C4-2B (cell line): ENCODE measurements around the gene MXRA8.
"Not testable (repeated sequence)": the region's sequence is repeated elsewhere in the genome, so short reads cannot be mapped to it uniquely, and the experiment has no call there.

Source experiments
- H3K27ac ChIP-seq: fragments of 450-650 bp; 2 replicates; pipeline ENCODE4 v1.5.1; 2017
- CTCF ChIP-seq: fragments of 450-650 bp; conservative IDR thresholded peaks from 2 replicates; pipeline ENCODE4 v1.5.1; 2017; ENCODE audit warnings: mild to moderate bottlenecking
- ZFX ChIP-seq: fragments of 450-650 bp; IDR thresholded peaks from 2 replicates; pipeline ENCODE4 v1.6.1; 2017

The MXRA8 gene

GRCh38 chr1:1388078-1388472, 29.7 kb upstream of the MXRA8 start:
- TF ChIP-seq CTCF, result no peak
- TF ChIP-seq ZFX, result no peak
- no peak overlapping the region for H3K27ac ChIP-seq

DNA sequence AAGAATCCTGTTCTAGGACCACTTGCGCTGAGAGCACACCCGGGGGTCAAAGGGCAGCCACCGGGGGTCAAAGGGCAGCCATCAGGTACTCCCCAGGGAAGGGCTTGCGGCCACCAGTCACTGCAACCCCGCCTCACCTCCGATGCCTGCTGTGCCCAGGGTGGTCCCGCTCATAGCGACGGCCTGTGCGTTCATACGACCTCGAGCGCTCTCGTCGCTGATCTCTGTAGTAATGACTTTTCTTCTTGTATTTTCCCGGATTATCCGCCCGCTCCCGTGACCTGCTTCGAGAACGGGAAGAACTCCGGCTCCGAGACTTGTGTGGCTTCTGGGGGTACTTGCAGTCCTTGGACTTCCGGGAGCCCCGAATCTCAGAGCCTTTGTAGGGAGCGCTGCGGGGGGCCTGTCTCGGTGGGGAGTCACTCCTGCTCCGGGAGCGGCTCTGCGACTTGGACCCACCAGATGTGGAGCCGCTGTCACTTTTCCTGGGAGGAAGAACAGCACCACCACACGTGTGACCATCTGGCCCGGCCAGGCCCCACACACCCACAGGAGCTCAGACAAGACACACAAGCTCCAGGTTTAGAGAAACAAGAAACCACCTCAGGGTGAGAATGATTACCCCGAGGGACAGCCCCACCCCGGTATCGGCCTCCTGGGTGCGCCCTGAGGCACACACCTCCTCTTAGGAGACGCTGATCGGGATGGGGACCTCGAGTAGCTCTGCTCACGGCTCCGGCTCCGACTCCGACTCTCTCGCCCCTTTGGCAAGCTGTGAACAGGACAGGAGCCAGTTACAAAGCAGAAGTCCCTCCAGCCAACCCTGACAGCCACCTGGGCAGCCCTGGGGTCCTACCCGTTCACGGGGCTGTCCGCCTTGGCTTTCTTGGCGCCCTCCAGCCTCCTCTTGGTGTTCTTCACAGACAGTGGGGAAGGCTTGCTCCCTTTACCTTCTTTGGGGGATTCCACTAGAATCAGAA, 29.0 kb upstream of the MXRA8 start:
- TF ChIP-seq CTCF (no peak), ZFX (no peak)
- H3K27ac ChIP-seq, result no peak overlapping the region

GRCh38 chr1:1385931-1386330, 27.6 kb upstream of the MXRA8 start:
- no peak for TF ChIP-seq CTCF
- TF ChIP-seq ZFX, result no peak
- no peak overlapping the region for H3K27ac ChIP-seq

DNA sequence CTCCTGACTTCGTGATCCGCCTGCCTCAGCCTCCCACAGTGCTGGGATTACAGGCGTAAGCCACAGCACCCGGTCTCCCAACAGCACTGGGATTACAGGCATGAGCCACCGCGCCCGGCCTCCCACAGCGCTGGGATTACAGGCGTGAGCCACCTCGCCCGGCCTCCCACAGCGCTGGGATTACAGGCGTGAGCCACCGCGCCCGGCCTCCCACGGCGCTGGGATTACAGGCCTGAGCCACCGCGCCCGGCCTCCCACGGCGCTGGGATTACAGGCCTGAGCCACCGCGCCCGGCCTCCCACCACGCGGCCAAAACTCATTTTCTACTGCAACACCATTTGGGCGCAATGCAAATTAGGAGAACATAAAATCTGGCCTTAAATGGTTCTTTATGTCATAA, 27.0 kb upstream of the MXRA8 start:
- H3K27ac ChIP-seq, result not testable (repeated sequence)

GRCh38 chr1:1381294-1381693, 22.9 kb upstream of the MXRA8 start:
- no peak overlapping the region for H3K27ac ChIP-seq
- TF ChIP-seq CTCF, result no peak
- no peak for TF ChIP-seq ZFX

DNA sequence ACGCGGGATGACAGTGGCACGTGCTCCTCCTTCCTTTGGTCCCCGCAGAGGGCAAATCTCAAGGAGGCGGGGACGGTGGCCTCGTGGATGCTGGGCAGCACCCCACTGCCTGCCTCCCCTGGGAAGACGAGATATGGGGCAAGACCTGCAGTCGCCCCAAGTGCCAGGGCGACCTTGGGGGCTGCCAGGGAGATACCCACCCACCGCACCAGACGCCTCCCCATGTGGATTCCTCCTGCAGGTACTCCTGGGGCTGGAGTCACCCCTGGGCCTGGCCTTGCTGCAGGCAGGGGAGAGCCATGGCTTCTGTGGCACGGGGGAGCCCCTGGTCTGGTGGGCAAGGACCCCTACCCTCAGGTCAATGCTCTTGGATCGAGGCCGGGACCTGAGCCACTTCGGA, 22.5 kb upstream of the MXRA8 start:
- TF ChIP-seq ZFX (no peak), CTCF (no peak)
- no peak overlapping the region for H3K27ac ChIP-seq

- TF ChIP-seq ZFX (no peak), CTCF (no peak)
- H3K27ac ChIP-seq, result no peak overlapping the region
Measured at GRCh38 chr1:1377540-1378205, 19.3 kb upstream of the MXRA8 start.
